Mucosa of rectum (tissue), 2 donors: ENCODE data around the gene BCO1.

Source experiments
- H3K27ac ChIP-seq, 2 donors: one replicate each; pipeline ENCODE4 v1.7.0; 2013; ENCODE audit warnings: inconsistent platforms in 2 of 2, low read depth in 2 of 2, low read length in 2 of 2
- H3K27me3 ChIP-seq, 2 donors: one replicate each; pipeline ENCODE4 v1.7.0; 2013; ENCODE audit warnings: low read length in 2 of 2; ENCODE audit not compliant: control insufficient read depth in 2 of 2, insufficient read depth in 2 of 2
- H3K36me3 ChIP-seq, 2 donors: one replicate each; pipeline ENCODE4 v1.7.0; 2013; ENCODE audit warnings: low read length in 2 of 2; ENCODE audit not compliant: control insufficient read depth in 2 of 2, insufficient read depth in 2 of 2
- H3K4me1 ChIP-seq, 2 donors: one replicate each; pipeline ENCODE4 v1.7.0; 2013; ENCODE audit warnings: low read length in 2 of 2, mild to moderate bottlenecking in 1 of 2; ENCODE audit not compliant: control insufficient read depth in 2 of 2, insufficient read depth in 2 of 2
- H3K4me3 ChIP-seq, 2 donors: one replicate each; pipeline ENCODE4 v1.7.0; 2013; ENCODE audit warnings: low read length in 2 of 2
- H3K9ac ChIP-seq, 2 donors: one replicate each; pipeline ENCODE4 v1.7.0; 2013; ENCODE audit warnings: low read length in 2 of 2, low read depth in 1 of 2, mild to moderate bottlenecking in 1 of 2
- H3K9me3 ChIP-seq, 2 donors: one replicate each; pipeline ENCODE4 v1.7.0; 2013; ENCODE audit warnings: low read length in 2 of 2; ENCODE audit not compliant: control insufficient read depth in 2 of 2
- donor health status: healthy.
- donor health status: Normal muscosa, but diverticular disease.

Gene BCO1

DNA sequence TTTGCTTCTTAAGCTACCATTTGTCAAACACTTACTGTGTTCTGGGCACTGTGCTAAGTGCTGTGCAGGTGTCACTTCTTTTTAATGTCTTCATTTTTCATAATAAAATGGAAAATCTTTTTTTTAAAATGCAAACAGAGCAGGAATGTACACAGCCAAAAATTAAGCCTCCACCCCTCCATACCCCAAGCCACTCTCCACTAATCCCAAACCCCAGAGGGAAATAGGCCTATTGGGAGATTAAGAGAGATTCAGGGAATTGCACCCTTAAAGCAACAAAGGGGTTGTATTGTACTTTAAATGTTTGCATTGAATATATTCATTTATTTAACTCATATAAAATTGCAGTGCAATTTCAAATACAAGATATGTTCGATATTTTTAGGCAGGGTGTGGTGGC is 47.7 kb downstream of the BCO1 start:
- H3K27me3 ChIP-seq = no peaks in the 10 kb centered on the region
- no peak overlapping the region for H3K4me3 ChIP-seq
- no peaks in the 10 kb centered on the region for H3K4me1 ChIP-seq
- H3K9me3 ChIP-seq = no peaks in the 10 kb centered on the region
- H3K36me3 ChIP-seq = no peaks in the 10 kb centered on the region
- H3K9ac ChIP-seq = no peak overlapping the region
- H3K27ac ChIP-seq = no peak overlapping the region

DNA sequence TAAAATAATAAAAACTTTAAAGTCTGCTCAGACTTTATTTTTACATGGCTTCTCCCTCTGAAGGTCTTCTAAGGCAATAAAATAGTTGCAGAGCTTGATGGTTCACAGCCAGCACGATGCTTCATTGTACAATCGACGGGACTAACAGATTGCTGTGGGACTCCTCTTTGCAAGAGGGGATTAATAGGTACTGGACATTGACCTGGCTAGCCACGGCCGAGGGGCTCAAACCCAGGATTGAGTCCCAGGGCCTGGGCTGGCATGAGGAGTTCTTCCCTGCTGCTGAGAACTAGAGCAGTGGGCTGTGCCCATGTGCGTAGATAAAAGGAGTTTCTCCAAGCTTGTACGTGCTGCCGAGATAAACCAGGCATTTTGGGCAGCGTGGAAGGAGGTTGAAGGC is 52.6 kb downstream of the BCO1 start:
- H3K27me3 ChIP-seq = no peaks in the 10 kb centered on the region
- H3K4me1 ChIP-seq = peaks cover 8 to 15% of the 10 kb centered on the region in 2 donors
- H3K36me3 ChIP-seq = no peaks in the 10 kb centered on the region
- H3K9ac ChIP-seq = no peak overlapping the region
- H3K27ac ChIP-seq = no peak overlapping the region
- H3K9me3 ChIP-seq = no peaks in the 10 kb centered on the region
- no peak overlapping the region for H3K4me3 ChIP-seq

DNA sequence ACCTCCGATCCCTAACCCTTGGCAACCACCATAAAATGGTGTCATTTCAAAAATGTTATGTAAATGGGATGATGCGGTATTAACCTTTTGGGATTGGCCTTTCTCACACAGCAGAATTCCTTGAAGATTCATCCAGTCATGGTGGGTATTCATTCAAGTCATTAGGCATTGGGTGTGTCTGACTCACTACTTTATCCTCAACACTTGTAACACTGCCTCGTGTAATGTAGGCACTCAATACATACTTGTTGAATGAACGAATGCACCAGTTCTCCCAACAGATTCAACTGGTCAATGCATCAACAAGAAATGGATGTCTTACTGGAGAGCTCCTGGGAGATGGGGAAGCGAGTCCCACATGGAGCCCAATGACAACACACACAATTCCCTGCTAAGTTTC is 54.4 kb downstream of the BCO1 start:
- no peaks in the 10 kb centered on the region for H3K27me3 ChIP-seq
- no peaks in the 10 kb centered on the region for H3K9me3 ChIP-seq
- H3K27ac ChIP-seq = peak overlapping the region in 1 of 2 donors; percentile 81
- H3K4me1 ChIP-seq = peaks cover 8 to 15% of the 10 kb centered on the region in 2 donors
- no peak overlapping the region for H3K9ac ChIP-seq
- no peaks in the 10 kb centered on the region for H3K36me3 ChIP-seq
- no peak overlapping the region for H3K4me3 ChIP-seq

DNA sequence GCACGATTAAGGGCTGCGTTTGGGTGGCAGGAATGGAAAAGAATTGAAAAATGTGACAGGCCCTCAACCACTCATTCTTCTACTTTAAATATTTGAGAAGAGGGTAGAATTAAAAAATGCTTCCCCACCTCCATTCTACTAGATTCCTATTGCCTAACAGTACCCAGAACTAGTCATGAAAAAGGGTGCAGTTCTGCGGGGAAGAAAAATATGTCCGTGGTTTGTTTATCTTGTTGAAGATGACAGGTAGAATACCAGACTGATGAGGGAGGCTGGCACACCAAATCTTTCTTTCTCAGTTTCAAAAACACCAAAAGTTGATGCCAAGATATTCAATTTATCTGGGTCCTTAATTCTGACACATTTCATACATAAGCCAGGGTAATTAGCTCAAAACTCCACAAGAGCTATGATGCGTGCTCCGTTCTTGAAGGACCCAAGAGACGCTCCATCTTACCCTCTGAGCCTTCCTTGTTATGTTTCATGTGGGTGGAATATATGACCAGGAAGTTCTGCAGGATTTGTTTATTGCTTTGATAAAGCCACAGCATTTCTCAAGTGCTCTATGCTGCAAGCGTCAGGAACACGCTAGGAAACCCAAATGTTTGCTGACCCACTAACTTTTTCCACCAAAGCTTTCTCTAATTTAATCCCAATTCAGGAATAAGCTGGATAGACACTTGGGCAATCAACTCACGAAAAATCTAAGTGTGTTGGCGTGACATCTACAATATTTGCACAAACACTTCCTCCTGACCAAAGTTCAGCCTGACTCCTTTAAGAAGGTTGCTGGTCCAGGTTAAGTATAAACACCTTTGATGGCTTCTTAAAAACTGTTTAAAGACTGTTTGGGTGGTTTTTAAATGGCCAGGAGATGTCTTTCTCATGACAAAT is 55.7 kb downstream of the BCO1 start:
- peak overlapping the region; percentile 81 to 92 for H3K27ac ChIP-seq
- H3K4me3 ChIP-seq = peak overlapping the region; percentile 37 to 46
- no peak overlapping the region for H3K9ac ChIP-seq
- no peaks in the 10 kb centered on the region for H3K27me3 ChIP-seq
- H3K36me3 ChIP-seq = no peaks in the 10 kb centered on the region
- H3K9me3 ChIP-seq = no peaks in the 10 kb centered on the region
- H3K4me1 ChIP-seq = peaks cover 8 to 15% of the 10 kb centered on the region in 2 donors

DNA sequence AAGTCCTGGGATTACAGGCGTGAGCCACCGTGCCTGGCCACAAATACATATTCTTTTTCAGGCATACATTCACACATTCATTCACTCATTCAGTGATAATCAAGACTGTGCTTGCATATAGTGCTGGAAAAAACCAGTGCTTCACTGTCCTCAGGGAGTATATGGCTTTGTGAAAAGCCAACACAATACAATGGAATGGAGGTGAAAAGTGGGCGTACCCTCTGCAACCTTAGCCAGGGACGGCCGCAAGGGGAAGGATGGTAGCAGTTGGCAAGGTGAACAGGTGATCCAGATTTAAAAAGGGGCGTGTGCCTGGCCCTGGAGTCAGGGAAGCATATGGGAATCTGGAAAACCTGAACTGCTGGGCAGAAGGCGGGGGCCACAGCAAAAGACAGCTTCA is 58.1 kb downstream of the BCO1 start:
- H3K4me1 ChIP-seq = peaks cover 8 to 15% of the 10 kb centered on the region in 2 donors
- no peak overlapping the region for H3K27ac ChIP-seq
- no peaks in the 10 kb centered on the region for H3K27me3 ChIP-seq
- H3K9ac ChIP-seq = no peak overlapping the region
- no peaks in the 10 kb centered on the region for H3K36me3 ChIP-seq
- no peak overlapping the region for H3K4me3 ChIP-seq
- H3K9me3 ChIP-seq = no peaks in the 10 kb centered on the region

DNA sequence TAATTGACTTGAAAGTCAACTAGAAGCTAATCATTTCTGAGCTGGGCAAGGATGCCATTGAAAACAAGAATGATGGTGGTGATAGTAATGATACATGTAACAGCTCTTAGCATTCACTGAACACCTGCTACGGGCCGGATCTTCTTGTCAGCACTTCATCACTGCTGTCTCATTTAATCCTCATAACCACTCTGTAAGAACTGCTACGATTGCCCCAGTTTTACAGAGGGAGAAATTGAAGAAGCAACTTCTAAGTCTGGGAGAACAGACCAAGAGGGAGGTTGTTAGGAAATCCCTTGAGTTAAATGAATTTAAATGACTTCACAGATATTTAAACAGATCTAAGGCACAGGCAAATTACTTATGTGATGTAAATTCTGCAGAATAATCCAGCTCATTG is 69.3 kb downstream of the BCO1 start:
- Histone ChIP-seq H3K4me1 (peaks cover 0 to 2% of the 10 kb centered on the region in 2 donors), H3K36me3 (no peaks in the 10 kb centered on the region), H3K27me3 (no peaks in the 10 kb centered on the region), H3K4me3 (no peak overlapping the region), H3K27ac (no peak overlapping the region), H3K9ac (no peak overlapping the region), H3K9me3 (no peaks in the 10 kb centered on the region)

DNA sequence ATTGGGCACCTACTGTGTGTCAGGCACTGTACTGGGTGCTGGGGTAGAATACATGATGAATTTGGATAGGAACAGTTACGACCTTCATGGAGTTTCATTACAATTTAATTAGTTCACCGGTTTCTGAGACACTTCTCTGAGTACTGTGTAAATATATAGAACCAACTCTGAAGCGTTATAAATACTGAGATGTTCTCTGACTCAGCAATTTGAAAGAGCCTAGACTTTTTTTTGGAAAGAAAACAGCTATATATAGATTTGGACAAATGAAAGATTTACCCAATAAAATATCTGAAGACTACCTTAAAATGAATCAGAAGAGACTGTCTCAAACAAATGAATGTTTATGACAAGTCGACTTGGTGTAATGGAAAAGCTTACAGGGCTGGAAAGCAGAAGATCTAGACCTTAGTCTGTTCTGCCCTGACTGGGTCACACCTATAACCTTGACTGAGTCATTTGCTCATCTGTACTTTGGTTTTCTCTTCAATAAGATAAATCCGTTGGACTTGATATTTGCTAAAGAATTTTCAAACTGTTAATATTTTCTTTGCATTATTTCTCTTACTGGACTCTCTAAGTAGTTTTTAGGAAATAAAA is 71.7 kb downstream of the BCO1 start:
- H3K36me3 ChIP-seq = no peaks in the 10 kb centered on the region
- H3K9me3 ChIP-seq = no peaks in the 10 kb centered on the region
- no peak overlapping the region for H3K27ac ChIP-seq

DNA sequence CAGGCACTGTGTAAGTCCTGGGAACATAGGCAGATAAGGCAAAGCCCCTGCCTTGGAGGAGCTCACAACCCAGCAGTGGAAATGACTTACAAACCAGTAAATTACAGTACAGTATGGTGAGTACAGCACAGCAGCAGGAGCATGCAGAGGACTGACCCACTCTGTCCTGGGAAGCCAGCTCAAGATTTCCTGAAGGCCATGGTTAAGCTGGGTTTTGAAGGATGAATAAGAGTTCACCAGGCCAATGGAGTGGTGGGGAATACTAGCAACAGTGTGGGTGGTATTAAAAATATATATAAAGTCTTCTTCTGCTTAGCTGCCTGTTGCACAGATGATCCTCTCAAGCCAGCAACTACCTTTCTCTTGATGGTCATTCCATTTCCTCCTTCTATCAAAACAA is 73.3 kb downstream of the BCO1 start:
- Histone ChIP-seq H3K4me3 (no peak overlapping the region), H3K36me3 (no peaks in the 10 kb centered on the region), H3K4me1 (peaks cover 12 to 19% of the 10 kb centered on the region in 2 donors), H3K27ac (no peak overlapping the region), H3K27me3 (no peaks in the 10 kb centered on the region), H3K9ac (no peak overlapping the region), H3K9me3 (no peaks in the 10 kb centered on the region)

More for the DNA sequence above, 71.7 kb downstream of the BCO1 start:
- Histone ChIP-seq H3K4me1 (peaks cover 8 to 14% of the 10 kb centered on the region in 2 donors), H3K9ac (no peak overlapping the region), H3K27me3 (no peaks in the 10 kb centered on the region), H3K4me3 (no peak overlapping the region)

DNA sequence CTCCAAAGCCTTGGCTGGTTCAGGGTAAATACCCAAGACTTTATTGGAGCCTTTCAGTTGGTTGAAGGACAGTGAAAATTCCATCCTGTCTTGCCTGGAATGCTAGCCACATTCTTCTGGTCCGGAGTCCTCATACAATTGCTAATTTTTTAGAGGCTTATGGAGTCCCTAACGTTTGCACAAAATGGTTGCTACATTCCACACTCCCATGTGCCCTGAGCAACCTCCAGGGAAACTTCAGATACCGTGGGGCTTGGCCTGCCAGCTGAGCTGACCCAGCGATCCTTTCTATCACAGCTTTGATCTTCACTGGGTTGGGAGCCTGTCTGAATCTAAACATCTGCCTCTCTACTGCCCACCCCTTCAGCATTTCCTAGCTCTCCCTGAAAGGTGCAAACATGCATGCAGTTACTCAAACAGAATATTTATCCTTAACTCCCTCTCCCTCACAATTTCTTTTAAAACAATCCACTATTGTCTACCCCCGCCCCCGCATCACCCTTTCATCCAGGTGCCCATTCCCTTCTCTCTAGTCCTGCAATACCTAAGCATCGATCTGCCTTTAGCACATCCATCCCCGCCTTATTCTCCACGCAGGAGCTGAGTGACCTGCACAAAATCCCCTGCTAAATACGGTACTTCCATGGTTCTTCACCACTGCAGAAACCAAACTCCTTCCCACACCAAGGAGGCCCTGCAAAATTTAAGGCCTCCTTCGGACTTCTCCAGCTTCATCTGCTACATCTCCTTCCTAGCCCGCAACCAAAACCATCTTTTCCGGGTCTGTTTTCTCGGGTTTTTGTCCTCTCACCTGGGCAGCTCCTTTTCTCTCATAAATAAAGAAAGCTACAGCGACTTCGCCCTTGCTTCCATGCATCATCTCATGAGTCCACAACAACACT is 75.5 kb downstream of the BCO1 start:
- Histone ChIP-seq H3K27me3 (no peaks in the 10 kb centered on the region), H3K4me1 (peaks cover 12 to 19% of the 10 kb centered on the region in 2 donors), H3K27ac (peak overlapping the region; percentile 52 to 95), H3K4me3 (peak overlapping the region; percentile 85 to 98), H3K9ac (peak overlapping the region; percentile 66 to 98), H3K36me3 (no peaks in the 10 kb centered on the region), H3K9me3 (no peaks in the 10 kb centered on the region)
